Memory B cell (primary cell): Measurements from ENCODE around the gene SH3RF3.
"Not testable (repeated sequence)": the region's sequence is repeated elsewhere in the genome, so short reads cannot be mapped to it uniquely, and the experiment has no call there.

Experiments used
- ATAC-seq: fragments of 150-1000 bp; cut with Tn5 transposase; 2 replicates; pipeline ENCODE4 v1.10.0; 2021; ENCODE audit warnings: low read depth, mild to moderate bottlenecking, moderate library complexity
- DNase-seq, 2 donors: peaks; one replicate each; pipeline ENCODE4 v3.0.0; 2022; ENCODE audit warnings: low spot score in 2 of 2
- H3K27ac Mint-ChIP-seq: one replicate; pipeline ENCODE4 v1.8.0; 2022; ENCODE audit warnings: mild to moderate bottlenecking, moderate library complexity, mixed read lengths
- H3K27me3 Mint-ChIP-seq: one replicate; pipeline ENCODE4 v1.8.0; 2022; ENCODE audit warnings: mixed read lengths
- H3K36me3 Mint-ChIP-seq: one replicate; pipeline ENCODE4 v1.8.0; 2022; ENCODE audit warnings: mild to moderate bottlenecking, mixed read lengths
- H3K4me1 Mint-ChIP-seq: one replicate; pipeline ENCODE4 v1.8.0; 2022; ENCODE audit warnings: mixed read lengths
- H3K4me3 Mint-ChIP-seq: one replicate; pipeline ENCODE4 v1.8.0; 2022; ENCODE audit warnings: mild to moderate bottlenecking, moderate library complexity, mixed read lengths
- H3K9me3 Mint-ChIP-seq: one replicate; pipeline ENCODE4 v1.8.0; 2022; ENCODE audit warnings: mixed read lengths

The SH3RF3 gene

GRCh38 chr2:109218087-109218791 is 89.2 kb downstream of the SH3RF3 start:
- no peak overlapping the region for H3K27ac Mint-ChIP-seq
- no peaks in the 10 kb centered on the region for H3K9me3 Mint-ChIP-seq
- DNase-seq = no peak
- H3K36me3 Mint-ChIP-seq = no peaks in the 10 kb centered on the region
- peaks cover 13% of the 10 kb centered on the region for H3K4me1 Mint-ChIP-seq
- H3K27me3 Mint-ChIP-seq = peaks cover 16% of the 10 kb centered on the region
- ATAC-seq = no peak
- no peak overlapping the region for H3K4me3 Mint-ChIP-seq

GRCh38 chr2:109218792-109219126 is 89.8 kb downstream of the SH3RF3 start:
- H3K4me1 Mint-ChIP-seq = peaks cover 9% of the 10 kb centered on the region
- no peaks in the 10 kb centered on the region for H3K9me3 Mint-ChIP-seq
- H3K27ac Mint-ChIP-seq = no peak overlapping the region
- H3K36me3 Mint-ChIP-seq = no peaks in the 10 kb centered on the region
- DNase-seq = no peak
- H3K4me3 Mint-ChIP-seq = no peak overlapping the region
- H3K27me3 Mint-ChIP-seq = peaks cover 14% of the 10 kb centered on the region
- no peak for ATAC-seq

- Mint-ChIP-seq H3K4me3 (no peak overlapping the region), H3K9me3 (no peaks in the 10 kb centered on the region), H3K36me3 (no peaks in the 10 kb centered on the region), H3K27ac (no peak overlapping the region), H3K27me3 (peaks cover 9% of the 10 kb centered on the region), H3K4me1 (no peaks in the 10 kb centered on the region)
- DNase-seq (no peak), ATAC-seq (no peak)
Observed at GRCh38 chr2:109220860-109221259, 91.9 kb downstream of the SH3RF3 start.

GRCh38 chr2:109221316-109221715 is 92.3 kb downstream of the SH3RF3 start:
- not testable (repeated sequence) for ATAC-seq, H3K36me3 Mint-ChIP-seq, H3K27me3 Mint-ChIP-seq, H3K4me3 Mint-ChIP-seq, H3K4me1 Mint-ChIP-seq, H3K9me3 Mint-ChIP-seq, DNase-seq, H3K27ac Mint-ChIP-seq

- Mint-ChIP-seq H3K27ac (no peak overlapping the region), H3K9me3 (no peaks in the 10 kb centered on the region), H3K4me1 (no peaks in the 10 kb centered on the region), H3K36me3 (no peaks in the 10 kb centered on the region), H3K4me3 (no peak overlapping the region), H3K27me3 (peaks cover 3% of the 10 kb centered on the region)
- DNase-seq = no peak
- ATAC-seq = no peak
Observed at GRCh38 chr2:109222422-109222821, 93.4 kb downstream of the SH3RF3 start.

GRCh38 chr2:109222825-109223471 is 93.9 kb downstream of the SH3RF3 start:
- DNase-seq = no peak
- H3K4me1 Mint-ChIP-seq = no peaks in the 10 kb centered on the region
- peaks cover 3% of the 10 kb centered on the region for H3K27me3 Mint-ChIP-seq
- no peak overlapping the region for H3K4me3 Mint-ChIP-seq
- no peaks in the 10 kb centered on the region for H3K9me3 Mint-ChIP-seq
- ATAC-seq = no peak
- H3K27ac Mint-ChIP-seq = no peak overlapping the region
- H3K36me3 Mint-ChIP-seq = no peaks in the 10 kb centered on the region

GRCh38 chr2:109223490-109223889 is 94.5 kb downstream of the SH3RF3 start:
- H3K36me3 Mint-ChIP-seq = no peaks in the 10 kb centered on the region
- H3K27ac Mint-ChIP-seq = no peak overlapping the region
- H3K9me3 Mint-ChIP-seq = no peaks in the 10 kb centered on the region
- DNase-seq (no peak), ATAC-seq (no peak)
- H3K4me3 Mint-ChIP-seq = no peak overlapping the region
- peaks cover 3% of the 10 kb centered on the region for H3K27me3 Mint-ChIP-seq
- no peaks in the 10 kb centered on the region for H3K4me1 Mint-ChIP-seq

GRCh38 chr2:109224341-109224740 is 95.3 kb downstream of the SH3RF3 start:
- not testable (repeated sequence) for H3K4me3 Mint-ChIP-seq, DNase-seq, H3K4me1 Mint-ChIP-seq, H3K9me3 Mint-ChIP-seq, H3K27ac Mint-ChIP-seq, H3K27me3 Mint-ChIP-seq, H3K36me3 Mint-ChIP-seq, ATAC-seq

GRCh38 chr2:109225170-109225782 is 96.3 kb downstream of the SH3RF3 start:
- Mint-ChIP-seq H3K9me3 (no peaks in the 10 kb centered on the region), H3K4me1 (no peaks in the 10 kb centered on the region), H3K4me3 (no peak overlapping the region), H3K36me3 (no peaks in the 10 kb centered on the region), H3K27me3 (peaks cover 3% of the 10 kb centered on the region), H3K27ac (no peak overlapping the region)
- ATAC-seq = no peak
- no peak for DNase-seq

- no peaks in the 10 kb centered on the region for H3K36me3 Mint-ChIP-seq
- H3K27ac Mint-ChIP-seq = no peak overlapping the region
- H3K9me3 Mint-ChIP-seq = no peaks in the 10 kb centered on the region
- ATAC-seq (no peak), DNase-seq (no peak)
- no peaks in the 10 kb centered on the region for H3K4me1 Mint-ChIP-seq
- no peak overlapping the region for H3K4me3 Mint-ChIP-seq
- peaks cover 4% of the 10 kb centered on the region for H3K27me3 Mint-ChIP-seq
Observed at GRCh38 chr2:109226128-109226527, 97.1 kb downstream of the SH3RF3 start.

- no peak overlapping the region for H3K27ac Mint-ChIP-seq
- ATAC-seq (no peak), DNase-seq (no peak)
- peaks cover 4% of the 10 kb centered on the region for H3K27me3 Mint-ChIP-seq
- no peaks in the 10 kb centered on the region for H3K36me3 Mint-ChIP-seq
- no peak overlapping the region for H3K4me3 Mint-ChIP-seq
- no peaks in the 10 kb centered on the region for H3K9me3 Mint-ChIP-seq
- H3K4me1 Mint-ChIP-seq = no peaks in the 10 kb centered on the region
Observed at GRCh38 chr2:109226622-109227021, 97.6 kb downstream of the SH3RF3 start.

GRCh38 chr2:109229094-109229675 is 100.2 kb downstream of the SH3RF3 start:
- no peaks in the 10 kb centered on the region for H3K36me3 Mint-ChIP-seq
- H3K27me3 Mint-ChIP-seq = peaks cover 5% of the 10 kb centered on the region
- DNase-seq (no peak), ATAC-seq (no peak)
- H3K27ac Mint-ChIP-seq = no peak overlapping the region
- H3K4me1 Mint-ChIP-seq = peaks cover 2% of the 10 kb centered on the region
- no peak overlapping the region for H3K4me3 Mint-ChIP-seq
- no peaks in the 10 kb centered on the region for H3K9me3 Mint-ChIP-seq

GRCh38 chr2:109230941-109231420 is 102.0 kb downstream of the SH3RF3 start:
- ATAC-seq (no peak), DNase-seq (no peak)
- Mint-ChIP-seq H3K4me1 (peaks cover 2% of the 10 kb centered on the region), H3K9me3 (no peaks in the 10 kb centered on the region), H3K27me3 (peaks cover 5% of the 10 kb centered on the region), H3K27ac (no peak overlapping the region), H3K4me3 (no peak overlapping the region), H3K36me3 (no peaks in the 10 kb centered on the region)

- Mint-ChIP-seq H3K4me3 (no peak overlapping the region), H3K4me1 (peaks cover 2% of the 10 kb centered on the region), H3K27ac (no peak overlapping the region), H3K9me3 (no peaks in the 10 kb centered on the region), H3K27me3 (peaks cover 5% of the 10 kb centered on the region), H3K36me3 (no peaks in the 10 kb centered on the region)
- DNase-seq (no peak), ATAC-seq (no peak)
Observed at GRCh38 chr2:109231428-109231827, 102.4 kb downstream of the SH3RF3 start.
